GM19238 (cell line): Measurements from ENCODE around the gene PLGRKT.

Source experiments
- DNase-seq: peaks from one replicate; pipeline ENCODE4 v3.0.0; 2011; ENCODE audit warnings: low spot score; ENCODE audit not compliant: insufficient read length

Gene PLGRKT

GRCh38 chr9:5315187-5315923 lies 122.4 kb downstream of the PLGRKT start:
- DNase-seq, result no peak

GRCh38 chr9:5310851-5311250 lies 126.9 kb downstream of the PLGRKT start:
- DNase-seq, result no peak
